H1 (cell line): ENCODE measurements around the gene DUS4L. TPM values are rescaled to one million over a fixed set of nuclear protein-coding genes. Genes with fewer than 3 reads are reported as not detected.

Experiments
- CTCF ChIA-PET: fragments of 300-600 bp; sonication (Branson Sonifier 250); formaldehyde crosslinking; loops from one replicate; lab custom pipeline; 2021; ENCODE audit not compliant: partially characterized antibody; lab: Charles Lee
- POLR2A ChIA-PET: fragments of 300-600 bp; sonication (Branson Sonifier 250); formaldehyde crosslinking; loops from one replicate; lab custom pipeline; 2021; ENCODE audit warnings: inconsistent platforms; ENCODE audit not compliant: partially characterized antibody; lab: Charles Lee
- DNase-seq, 2 experiments: peaks; one replicate each; pipeline versions ENCODE4 v3.0.0 to v3.0.0-alpha.2; 2010 to 2022; ENCODE audit warnings: low spot score in 2 of 2, low read depth in 1 of 2, mixed read lengths in 1 of 2
- FAIRE-seq: peaks from 2 replicates; lab custom pipeline; 2011; peaks lifted over from hg19 to GRCh38; lab: Jason Lieb, UNC
- H2AFZ ChIP-seq: 2 replicates; pipeline ENCODE4 v1.8.1; 2012; ENCODE audit warnings: low read length, inconsistent platforms
- H2AK5ac ChIP-seq: 2 replicates; pipeline ENCODE4 v1.6.1; 2013; ENCODE audit warnings: low read depth, low read length
- H2BK120ac ChIP-seq: replicated peaks from 2 replicates; pipeline ENCODE3; 2013; ENCODE audit warnings: low read depth, low read length, inconsistent platforms
- H2BK12ac ChIP-seq: 2 replicates; pipeline ENCODE4 v1.6.1; 2013; ENCODE audit warnings: low read depth, low read length
- H2BK15ac ChIP-seq: 2 replicates; pipeline ENCODE4 v1.6.1; 2013; ENCODE audit warnings: low read length
- H2BK20ac ChIP-seq: 2 replicates; pipeline ENCODE4 v1.6.1; 2013; ENCODE audit warnings: low read length
- H2BK5ac ChIP-seq: 2 replicates; pipeline ENCODE4 v1.6.1; 2013; ENCODE audit warnings: low read depth, low read length
- H3K14ac ChIP-seq: 2 replicates; pipeline ENCODE4 v1.6.1; 2013; ENCODE audit warnings: inconsistent platforms; ENCODE audit not compliant: insufficient read length
- H3K18ac ChIP-seq: 2 replicates; pipeline ENCODE4 v1.6.1; 2013; ENCODE audit warnings: low read length; ENCODE audit errors: extremely low read depth
- H3K23ac ChIP-seq: 2 replicates; pipeline ENCODE4 v1.6.1; 2013; ENCODE audit warnings: inconsistent platforms; ENCODE audit not compliant: insufficient read length
- H3K23me2 ChIP-seq: 2 replicates; pipeline ENCODE4 v1.6.1; 2013; ENCODE audit warnings: low read depth, low read length
- H3K27ac ChIP-seq: 2 replicates; pipeline ENCODE4 v1.6.1; 2011; ENCODE audit warnings: low read depth, low read length, inconsistent platforms
- H3K27me3 ChIP-seq, 4 experiments: replicated peaks in 1 of 4; 1 replicate in 1 of 4; 2 replicates in 3 of 4; pipeline versions ENCODE4 v1.6.1 to v1.8.1; 2011 to 2013; ENCODE audit warnings: low read length in 3 of 4, mild to moderate bottlenecking in 3 of 4, inconsistent platforms in 2 of 4, mixed read lengths in 2 of 4, moderate library complexity in 1 of 4; ENCODE audit not compliant: control insufficient read depth in 3 of 4, insufficient read depth in 3 of 4; ENCODE audit errors: extremely low read depth in 1 of 4
- H3K36me3 ChIP-seq, 4 experiments: 2 replicates each; pipeline versions ENCODE4 v1.6.1 to v1.8.1; 2011 to 2013; ENCODE audit warnings: mild to moderate bottlenecking in 4 of 4, low read length in 3 of 4, moderate library complexity in 2 of 4, control low read depth in 1 of 4, inconsistent platforms in 1 of 4; ENCODE audit not compliant: insufficient read depth in 4 of 4, control insufficient read depth in 2 of 4
- H3K4ac ChIP-seq: replicated peaks from 2 replicates; pipeline ENCODE3; 2013; ENCODE audit warnings: low read length, low read depth, mixed read lengths, inconsistent platforms; ENCODE audit not compliant: insufficient read length
- H3K4me1 ChIP-seq, 4 experiments: replicated peaks in 1 of 4; 1 replicate in 1 of 4; 2 replicates in 3 of 4; pipeline versions ENCODE4 v1.6.1 to v1.8.1; 2011 to 2013; ENCODE audit warnings: low read length in 3 of 4, inconsistent platforms in 2 of 4, mixed read lengths in 1 of 4; ENCODE audit not compliant: insufficient read depth in 4 of 4, control insufficient read depth in 3 of 4
- H3K4me2 ChIP-seq, 2 experiments: 2 replicates each; pipeline versions ENCODE4 v1.6.1 to v1.8.1; 2011 to 2013; ENCODE audit warnings: low read depth in 2 of 2, low read length in 2 of 2, control low read depth in 1 of 2, inconsistent platforms in 1 of 2, mild to moderate bottlenecking in 1 of 2; ENCODE audit not compliant: insufficient read depth in 1 of 2
- H3K4me3 ChIP-seq, 4 experiments: fragments of 200-600, 300-600 bp in 1 of 4; sonication (generic), shearing (Covaris generic), sonication (Bioruptor Twin) in 1 of 4; 2 replicates each; pipeline versions ENCODE4 v1.5.1 to v1.8.1; 2011 to 2016; ENCODE audit warnings: low read length in 4 of 4, low read depth in 3 of 4, control low read depth in 2 of 4, inconsistent platforms in 2 of 4, mild to moderate bottlenecking in 2 of 4, mixed read lengths in 1 of 4, moderate library complexity in 1 of 4; ENCODE audit not compliant: insufficient read depth in 2 of 4; ENCODE audit errors: extremely low read depth in 1 of 4
- H3K56ac ChIP-seq: replicated peaks from 2 replicates; pipeline ENCODE3; 2013; ENCODE audit warnings: low read depth, mild to moderate bottlenecking, mixed read lengths, low read length, inconsistent platforms; ENCODE audit not compliant: insufficient read length
- H3K79me1 ChIP-seq: 2 replicates; pipeline ENCODE4 v1.6.1; 2013; ENCODE audit warnings: low read depth, low read length, control low read depth
- H3K79me2 ChIP-seq, 2 experiments: 2 replicates each; pipeline versions ENCODE4 v1.6.1 to v1.8.1; 2012 to 2013; ENCODE audit warnings: low read length in 2 of 2, mild to moderate bottlenecking in 2 of 2, inconsistent platforms in 1 of 2; ENCODE audit not compliant: insufficient read depth in 2 of 2, control insufficient read depth in 1 of 2
- H3K9ac ChIP-seq, 4 experiments: replicated peaks in 1 of 4; 1 replicate in 1 of 4; 2 replicates in 3 of 4; pipeline versions ENCODE4 v1.6.1 to v1.8.1; 2011 to 2013; ENCODE audit warnings: low read depth in 3 of 4, low read length in 3 of 4, control low read depth in 2 of 4, mild to moderate bottlenecking in 2 of 4, moderate library complexity in 2 of 4, inconsistent platforms in 1 of 4; ENCODE audit errors: extremely low read depth in 1 of 4
- H3K9me3 ChIP-seq, 2 experiments: 2 replicates each; pipeline versions ENCODE4 v1.6.1 to v1.8.1; 2012 to 2013; ENCODE audit warnings: mild to moderate bottlenecking in 2 of 2, moderate library complexity in 2 of 2, control low read depth in 1 of 2, inconsistent platforms in 1 of 2, low read depth in 1 of 2, low read length in 1 of 2, mixed read lengths in 1 of 2; ENCODE audit not compliant: insufficient read depth in 2 of 2
- H4K20me1 ChIP-seq, 2 experiments: replicated peaks in 1 of 2; 2 replicates each; pipeline versions ENCODE3 to v1.8.1; 2011 to 2013; ENCODE audit warnings: inconsistent platforms in 2 of 2, low read length in 2 of 2, mild to moderate bottlenecking in 1 of 2; ENCODE audit not compliant: insufficient read depth in 2 of 2, control insufficient read depth in 1 of 2
- H4K5ac ChIP-seq: 2 replicates; pipeline ENCODE4 v1.6.1; 2013; ENCODE audit warnings: low read length, low read depth, mixed read lengths, inconsistent platforms; ENCODE audit not compliant: insufficient read length
- H4K8ac ChIP-seq: 2 replicates; pipeline ENCODE4 v1.8.0; 2013; ENCODE audit warnings: mild to moderate bottlenecking, moderate library complexity, low read length, inconsistent platforms; ENCODE audit not compliant: insufficient read depth; ENCODE audit errors: extremely low read depth
- H4K91ac ChIP-seq: replicated peaks from 2 replicates; pipeline ENCODE3; 2013; ENCODE audit warnings: low read length, mixed read lengths, inconsistent platforms; ENCODE audit not compliant: insufficient read length
- ASH2L ChIP-seq: fragments of 200-600, 300-600 bp; sonication (generic); IDR thresholded peaks from one replicate; pipeline ENCODE4 v1.7.1; 2017; ENCODE audit warnings: low read length
- SIRT6 ChIP-seq: IDR thresholded peaks from one replicate; pipeline ENCODE4 v1.7.1; 2012; ENCODE audit warnings: low read length, inconsistent platforms
- SRF ChIP-seq: IDR thresholded peaks from 2 replicates; pipeline ENCODE4 v1.6.1; 2011; ENCODE audit warnings: mild to moderate bottlenecking, low read depth, low read length, moderate library complexity
- WGBS, 2 experiments: shearing (Covaris generic) in 1 of 2; methylation state at CpG; one replicate each; pipeline versions ENCODE4 v1.1.6 to v1.1.7; 2013 to 2015; ENCODE audit warnings: low lambda C conversion rate in 2 of 2, mixed read lengths in 2 of 2, inconsistent platforms in 1 of 2, low coverage in 1 of 2, missing lambda C conversion rate in 1 of 2; ENCODE audit not compliant: insufficient replicate concordance in 2 of 2, insufficient coverage in 1 of 2, insufficient read length in 1 of 2; ENCODE audit errors: extremely low coverage in 1 of 2, missing lambda C conversion rate in 1 of 2; 5-methylcytosine and 5-hydroxymethylcytosine counted together
- polyA plus RNA-seq, 7 experiments: library from polyadenylated mRNA; depleted of rRNA in 3 of 7; stranded (reverse) in 5 of 7; unstranded in 2 of 7; fragments of >200 nt in 5 of 7; fragments of 200-250 nt in 2 of 7; gene quantifications; 1 replicate in 5 of 7; 2 replicates in 1 of 7; 4 replicates in 1 of 7; pipeline versions ENCODE4 v1.2.1 to v1.2.3, GENCODE V29; 2011 to 2013; ENCODE audit warnings: missing spikeins in 2 of 7, mixed read lengths in 2 of 7
- total RNA-seq: library from RNA; stranded (reverse); fragmentation: NEBNext Ultra II Directional; extraction: Animal tissue kit (Norgen Biotek cat#: 25700); gene quantifications from 2 replicates; pipeline ENCODE4 v1.2.1, GENCODE V29; 2021

Gene DUS4L
- total and polyA plus RNA-seq, 2 of the 8 experiments (the other 6 are each of a cell fraction or from before 2014, with no cell fraction given) = 6.1 to 11.5 TPM

DNA sequence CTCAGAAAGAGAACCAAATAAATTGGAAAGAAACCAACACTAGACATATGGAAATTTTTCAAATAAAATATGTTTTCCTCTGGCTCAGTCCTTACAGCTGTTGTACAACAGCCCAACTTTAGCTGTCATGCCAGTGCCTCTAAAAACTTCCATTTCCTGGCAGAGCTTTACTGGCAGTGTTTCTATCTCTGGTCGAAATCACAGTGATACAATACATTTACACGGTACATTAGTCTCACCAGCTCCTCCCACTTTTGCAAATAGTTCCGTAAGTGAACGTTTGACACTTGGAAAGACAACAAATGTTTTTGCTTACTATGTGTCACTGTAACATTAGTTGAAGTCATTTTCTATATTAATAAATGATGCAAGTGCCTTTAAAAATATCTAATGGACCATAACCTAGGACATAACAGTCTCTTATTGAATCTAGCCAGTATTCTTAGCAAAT is 46.1 kb downstream of the DUS4L start:
- no peak overlapping the region for H2BK20ac ChIP-seq
- no peak overlapping the region for H4K91ac ChIP-seq
- H4K20me1 ChIP-seq = no peaks in the 10 kb centered on the region
- no peaks in the 10 kb centered on the region for H3K27me3 ChIP-seq
- no peak overlapping the region for H3K4ac ChIP-seq
- H3K9ac ChIP-seq = no peak overlapping the region
- no peaks in the 10 kb centered on the region for H3K4me1 ChIP-seq
- no peak overlapping the region for H2AFZ ChIP-seq
- H3K18ac ChIP-seq = no peak overlapping the region
- H3K79me1 ChIP-seq = no peaks in the 10 kb centered on the region
- no peak overlapping the region for H3K14ac ChIP-seq
- POLR2A ChIA-PET = no interaction called here
- no peak for FAIRE-seq
- no peak overlapping the region for H3K56ac ChIP-seq
- no peak overlapping the region for H4K8ac ChIP-seq
- H3K79me2 ChIP-seq = no peaks in the 10 kb centered on the region
- H3K4me3 ChIP-seq = no peak overlapping the region
- H2BK15ac ChIP-seq = no peak overlapping the region
- CTCF ChIA-PET = interaction anchor here (0.9 to 1.2 kb wide), 3 partner anchors 35 to 116 kb away, joined by 4 read pairs; no protein-coding TSS in a partner anchor
- no peak overlapping the region for H4K5ac ChIP-seq
- WGBS, 2 experiments = 96% methylated on average over 4 of the region's 4 CpGs; no CpG with 5 or more reads in 1 of the 2 experiments
- H2BK5ac ChIP-seq = no peak overlapping the region
- H2AK5ac ChIP-seq = no peak overlapping the region
- H3K23me2 ChIP-seq = no peaks in the 10 kb centered on the region
- H3K36me3 ChIP-seq = no peaks in the 10 kb centered on the region; a peak in 1 of 8 replicates
- H2BK120ac ChIP-seq = no peak overlapping the region
- TF ChIP-seq ASH2L (no peak), SRF (no peak), SIRT6 (no peak)
- H3K23ac ChIP-seq = no peak overlapping the region
- no peaks in the 10 kb centered on the region for H3K9me3 ChIP-seq
- H3K4me2 ChIP-seq = no peak overlapping the region
- H3K27ac ChIP-seq = no peak overlapping the region
- no peak overlapping the region for H2BK12ac ChIP-seq
- DNase-seq = no peak
